ENCODE results near the gene TMEFF2.

DNA sequence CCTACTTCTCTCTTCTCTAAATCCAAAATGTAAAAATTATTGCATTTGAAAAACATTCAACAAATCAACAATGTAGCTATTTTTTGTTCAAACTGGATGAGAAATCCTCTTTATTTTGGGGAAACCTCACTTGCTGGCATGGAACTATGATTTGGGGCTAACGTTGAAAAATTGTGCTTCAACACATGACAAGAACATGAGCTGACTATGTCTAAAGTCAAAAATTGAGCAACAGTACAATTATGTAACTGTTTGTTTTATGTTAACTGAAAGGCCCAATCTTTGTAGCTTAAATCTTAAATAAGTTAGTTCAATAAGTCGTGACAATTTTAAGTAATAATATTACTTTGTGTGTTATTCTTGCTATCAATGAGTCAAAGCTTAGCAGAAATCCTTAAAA, 67.3 kb downstream of the TMEFF2 start:
- TF ChIP-seq POLR2AphosphoS5 (IDR thresholded peaks at IDR 0.05; ENCODE audit: low read depth, low read length) (no peak), EP300 (IDR thresholded peaks at IDR 0.05; ENCODE audit: borderline replicate concordance in 1 of 2, low read depth in 1 of 2, low read length in 1 of 2) (no peak)
